OCI-M2 (cell line): ENCODE data around the gene GNAI2.

Source experiments
- DNase-seq: peaks from one replicate; lab custom pipeline; 2025; ENCODE audit not compliant: unreplicated experiment; lab: John Stamatoyannopoulos, UW

Gene GNAI2

GRCh38 chr3:50295553-50296431 is 59.8 kb downstream of the GNAI2 start:
- DNase-seq, result no peak

- DNase-seq, result no peak
These were observed 60.8 kb downstream of the GNAI2 start for GRCh38 chr3:50296721-50297383.

GRCh38 chr3:50297384-50297775 is 61.4 kb downstream of the GNAI2 start:
- no peak for DNase-seq

GRCh38 chr3:50297896-50298725 is 62.1 kb downstream of the GNAI2 start:
- no peak for DNase-seq

GRCh38 chr3:50298836-50299637 is 63.0 kb downstream of the GNAI2 start, which contains the start of the genes HYAL3 and NAA80:
TSS of gene HYAL3 (minus strand) at chr3:50299405. CDS start at chr3:50295602, 3,803 bp downstream.
TSS of gene NAA80 (minus strand) at chr3:50299405. CDS start at chr3:50297463, 1,942 bp downstream.
- peak; percentile 79 for DNase-seq

GRCh38 chr3:50299638-50299928 is 63.6 kb downstream of the GNAI2 start:
- DNase-seq, result no peak

- no peak for DNase-seq
These were observed 64.1 kb downstream of the GNAI2 start for GRCh38 chr3:50299929-50300680.

- no peak for DNase-seq
These were observed 64.8 kb downstream of the GNAI2 start for GRCh38 chr3:50300681-50301254.

- no peak for DNase-seq
These were observed 66.3 kb downstream of the GNAI2 start for GRCh38 chr3:50302095-50303012.

- no peak for DNase-seq
These were observed 67.2 kb downstream of the GNAI2 start, which contains the start of gene HYAL1 for GRCh38 chr3:50303013-50303815. TSS of gene HYAL1 (minus strand) at chr3:50303574. CDS start at chr3:50302956, 618 bp downstream.

GRCh38 chr3:50304601-50305000 is 68.6 kb downstream of the GNAI2 start:
- DNase-seq, result no peak
